ENCODE results near the gene TPCN2.
A peak's percentile ranks its signal among the peaks of the same experiment; 100 is the strongest.
"Not testable (repeated sequence)": the region's sequence is repeated elsewhere in the genome, so short reads cannot be mapped to it uniquely, and the experiment has no call there.

Gene TPCN2

DNA sequence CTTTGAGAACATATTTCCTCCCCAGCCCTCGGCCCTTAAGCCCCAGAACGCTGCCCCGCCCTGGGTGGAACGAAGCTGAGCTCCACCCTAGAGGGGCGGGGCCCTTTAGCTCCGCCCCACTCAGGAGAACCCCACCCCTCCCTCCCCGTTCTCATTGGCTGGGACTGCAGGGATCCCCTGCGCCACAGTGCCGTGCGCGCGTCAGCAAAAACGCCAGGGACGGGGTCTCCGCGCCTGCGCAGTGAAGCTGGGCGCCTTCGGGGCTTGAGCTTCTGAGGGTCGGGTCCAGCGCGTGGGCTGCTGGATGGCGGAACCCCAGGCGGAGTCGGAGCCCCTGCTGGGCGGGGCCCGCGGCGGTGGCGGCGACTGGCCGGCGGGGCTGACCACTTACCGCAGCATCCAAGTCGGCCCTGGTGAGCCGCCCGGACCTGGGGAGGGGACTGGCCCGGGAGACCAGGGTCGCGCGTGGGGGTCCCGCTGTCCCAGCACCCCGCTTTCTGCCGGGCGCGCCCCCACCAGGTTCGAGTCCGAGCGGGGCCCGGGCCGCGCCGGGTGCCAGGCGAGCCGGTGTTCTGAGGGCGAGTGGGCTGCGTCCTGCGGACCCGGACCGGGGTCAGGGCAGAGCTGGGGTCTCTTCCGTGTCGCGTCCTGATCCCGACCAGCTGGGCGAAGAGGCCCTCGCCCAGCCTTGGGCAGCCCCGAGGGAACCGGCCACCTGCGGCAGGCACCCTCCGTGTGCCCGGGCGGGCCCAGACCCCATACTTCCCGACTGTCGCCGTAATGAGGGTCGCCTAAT lies at the start of gene TPCN2:
Gene TPCN2 (plus strand): TSS at position 239 of the 796 bp plus-strand sequence. CDS start 66 bp downstream, at position 305.
- peak; percentile 69 for DNase-seq (ENCODE audit: low read depth, low spot score)
- peak within 1 kb of the TSS; percentile 40 for H3K27ac ChIP-seq

GRCh38 chr11:68999093-68999747 lies 49.5 kb upstream of the TPCN2 start:
- no peak overlapping the region for H3K27ac ChIP-seq

GRCh38 chr11:68999748-69000355 lies 48.9 kb upstream of the TPCN2 start:
- not testable (repeated sequence) for DNase-seq (ENCODE audit: low read depth, low spot score); H3K27ac ChIP-seq

More at GRCh38 chr11:68999093-68999747, 49.5 kb upstream of the TPCN2 start:
- DNase-seq (ENCODE audit: low read depth, low spot score) = no peak

DNA sequence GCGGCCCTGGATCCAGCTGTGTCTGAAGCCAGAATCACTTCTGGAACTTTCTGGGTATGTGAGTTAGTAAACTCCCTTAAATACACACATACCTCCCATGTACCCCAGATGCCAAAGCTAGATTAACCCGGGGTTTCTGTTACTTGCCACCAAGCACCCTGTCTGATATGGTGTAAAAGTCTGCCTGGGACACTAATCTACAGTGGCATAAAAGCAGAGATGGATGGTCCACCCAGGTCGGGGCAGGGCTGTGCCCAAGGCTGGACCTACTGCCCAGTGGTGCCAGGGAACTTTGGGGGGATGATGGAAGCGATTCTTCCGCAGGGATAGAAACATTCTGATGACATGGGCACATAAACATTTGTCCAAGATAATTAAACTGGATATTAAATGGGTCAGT lies 48.3 kb upstream of the TPCN2 start:
- H3K27ac ChIP-seq = no peak overlapping the region
- no peak for DNase-seq (ENCODE audit: low read depth, low spot score)

DNA sequence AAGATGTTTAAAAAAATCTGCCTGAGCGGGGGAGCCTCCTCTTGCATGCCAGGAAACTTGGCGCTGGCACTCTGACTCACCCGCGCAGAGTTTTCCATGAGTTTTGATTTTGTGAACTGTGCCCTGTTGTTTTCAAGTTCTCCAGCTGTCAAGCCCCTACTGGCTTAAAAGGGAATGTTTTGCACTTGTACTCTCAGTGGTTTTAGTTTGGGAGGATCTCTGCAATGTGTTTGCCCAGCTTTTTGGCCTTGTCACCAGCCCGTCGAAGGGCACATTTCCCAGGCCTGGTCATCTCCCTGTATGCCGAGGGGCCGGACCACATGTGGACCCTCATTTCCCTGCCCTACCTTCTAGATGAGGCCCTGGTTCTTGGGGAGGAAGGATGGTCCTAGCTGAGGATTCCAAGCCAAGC lies 47.9 kb upstream of the TPCN2 start:
- DNase-seq (ENCODE audit: low read depth, low spot score) = no peak
- no peak overlapping the region for H3K27ac ChIP-seq

- no peak for DNase-seq (ENCODE audit: low read depth, low spot score)
- H3K27ac ChIP-seq = no peak overlapping the region
Observed at GRCh38 chr11:69001243-69002081, 47.3 kb upstream of the TPCN2 start.

DNA sequence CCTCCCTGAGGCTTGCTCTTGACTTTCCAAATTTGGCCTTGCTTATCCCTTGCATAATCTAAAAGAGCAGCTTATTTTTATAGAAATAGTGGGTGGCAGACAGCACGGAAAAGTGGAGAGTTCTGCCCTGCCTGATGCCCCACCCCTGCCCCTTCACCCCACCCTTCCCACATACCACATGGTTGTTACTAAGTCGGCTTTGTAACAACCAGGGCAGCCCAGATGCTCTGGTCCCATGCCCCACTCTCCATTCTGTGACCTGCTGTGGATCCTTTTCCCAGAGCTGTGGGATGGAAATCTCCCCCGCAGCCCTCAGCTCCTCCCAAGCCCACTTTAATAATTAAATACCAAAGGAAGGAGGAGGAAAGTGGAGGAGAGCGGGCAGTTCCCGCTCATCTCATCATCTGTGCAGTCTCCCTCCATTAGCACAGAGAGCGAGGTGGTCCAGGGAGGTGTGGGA lies 46.6 kb upstream of the TPCN2 start:
- DNase-seq (ENCODE audit: low read depth, low spot score) = no peak
- H3K27ac ChIP-seq = no peak overlapping the region

DNA sequence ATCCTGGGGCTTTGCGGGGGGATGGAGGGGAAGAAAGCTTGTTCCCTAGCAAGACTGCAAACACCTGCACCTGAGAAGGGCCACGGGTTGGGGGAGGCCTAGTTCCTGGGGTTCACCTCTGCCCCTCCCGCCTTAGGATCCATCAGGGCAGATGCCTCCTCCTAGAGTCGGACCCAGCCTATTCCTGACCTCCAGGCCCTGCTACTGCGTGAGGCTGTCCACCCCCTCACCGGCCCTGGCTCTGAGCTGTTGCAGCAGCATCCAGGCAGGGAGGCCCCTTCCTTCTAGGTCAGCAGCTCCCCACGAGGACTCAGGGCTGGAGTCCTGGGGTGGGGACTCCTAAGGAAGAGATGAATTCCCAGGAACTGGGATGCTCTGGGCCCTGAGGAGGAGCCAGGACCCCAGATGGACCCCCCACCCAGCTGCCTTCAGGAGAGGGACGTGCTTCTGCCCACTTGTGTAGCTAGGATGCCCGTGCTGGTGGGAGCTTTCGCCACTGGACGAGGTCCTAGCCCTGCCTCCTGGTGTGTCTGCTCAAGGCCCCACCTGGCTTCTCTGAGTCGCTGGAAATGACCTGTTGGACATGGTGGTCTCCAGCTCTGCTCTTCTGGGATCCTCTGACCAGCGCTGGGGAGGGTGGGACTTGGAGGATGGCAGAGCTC lies 46.0 kb upstream of the TPCN2 start:
- DNase-seq (ENCODE audit: low read depth, low spot score) = no peak
- no peak overlapping the region for H3K27ac ChIP-seq

- no peak overlapping the region for H3K27ac ChIP-seq
- DNase-seq (ENCODE audit: low read depth, low spot score) = no peak
Observed at GRCh38 chr11:69003301-69003865, 45.3 kb upstream of the TPCN2 start.

- DNase-seq (ENCODE audit: low read depth, low spot score) = no peak
- no peak overlapping the region for H3K27ac ChIP-seq
Observed at GRCh38 chr11:69003866-69004367, 44.8 kb upstream of the TPCN2 start.

- no peak overlapping the region for H3K27ac ChIP-seq
- DNase-seq (ENCODE audit: low read depth, low spot score) = no peak
Observed at GRCh38 chr11:69004411-69005182, 44.1 kb upstream of the TPCN2 start.

GRCh38 chr11:69005183-69005630 lies 43.5 kb upstream of the TPCN2 start:
- no peak overlapping the region for H3K27ac ChIP-seq
- no peak for DNase-seq (ENCODE audit: low read depth, low spot score)

- DNase-seq (ENCODE audit: low read depth, low spot score) = no peak
- no peak overlapping the region for H3K27ac ChIP-seq
Observed at GRCh38 chr11:69005631-69006368, 42.9 kb upstream of the TPCN2 start.

- no peak overlapping the region for H3K27ac ChIP-seq
- DNase-seq (ENCODE audit: low read depth, low spot score) = no peak
Observed at GRCh38 chr11:69006816-69007215, 41.9 kb upstream of the TPCN2 start.

GRCh38 chr11:69007975-69008381 lies 40.8 kb upstream of the TPCN2 start:
- DNase-seq (ENCODE audit: low read depth, low spot score) = no peak
- H3K27ac ChIP-seq = no peak overlapping the region

- no peak overlapping the region for H3K27ac ChIP-seq
- peak; percentile 64 for DNase-seq (ENCODE audit: low read depth, low spot score)
Observed at GRCh38 chr11:69008737-69009440, 39.8 kb upstream of the TPCN2 start.

All from epithelial cell of prostate (primary cell).